IMR-90 (cell line): ENCODE data around the gene FNBP1L. TPM values are rescaled to one million over a fixed set of nuclear protein-coding genes. Genes with fewer than 3 reads are reported as not detected.

Source experiments
- ATAC-seq: fragments of 200-7000 bp; cut with Tn5 transposase; 2 replicates; pipeline ENCODE4 v1.9.1; 2020; ENCODE audit warnings: low read depth, mild to moderate bottlenecking, moderate library complexity
- BruUV-seq: library from RNA; stranded (reverse); fragments of 400-500 nt; replicated peaks from 2 replicates; lab custom pipeline; 2021; lab: Mats Ljungman, UMichigan
- CTCF ChIA-PET: fragments of 300-600 bp; formaldehyde crosslinking; extraction: SDS; loops from one replicate; lab custom pipeline; 2021; ENCODE audit warnings: antibody characterized with exemption; lab: Yijun Ruan, JAX
- POLR2A ChIA-PET: fragments of 300-600 bp; sonication (Branson Sonifier 250); formaldehyde crosslinking; loops from one replicate; lab custom pipeline; 2022; ENCODE audit warnings: antibody characterized with exemption; ENCODE audit not compliant: unreplicated experiment; lab: Charles Lee
- DNase-seq: peaks from one replicate; pipeline ENCODE4 v3.0.0; 2013
- H2AFZ ChIP-seq: replicated peaks from 2 replicates; pipeline ENCODE3; 2013; ENCODE audit warnings: low read length, mild to moderate bottlenecking; ENCODE audit not compliant: poor library complexity
- H2AK5ac ChIP-seq: 2 replicates; pipeline ENCODE4 v1.6.1; 2013; ENCODE audit warnings: low read depth, low read length, inconsistent platforms
- H2AK9ac ChIP-seq: replicated peaks from 2 replicates; pipeline ENCODE3; 2013; ENCODE audit warnings: mild to moderate bottlenecking, low read depth, low read length, moderate library complexity; ENCODE audit not compliant: poor library complexity
- H2BK120ac ChIP-seq: 2 replicates; pipeline ENCODE4 v1.6.1; 2013; ENCODE audit warnings: low read depth, low read length, inconsistent platforms
- H2BK15ac ChIP-seq: 3 replicates; pipeline ENCODE4 v1.6.1; 2013; ENCODE audit warnings: low read depth, low read length, inconsistent platforms
- H2BK20ac ChIP-seq: 2 replicates; pipeline ENCODE4 v1.6.1; 2013; ENCODE audit warnings: low read depth, mild to moderate bottlenecking, inconsistent platforms, low read length, moderate library complexity
- H2BK5ac ChIP-seq: 2 replicates; pipeline ENCODE4 v1.6.1; 2013; ENCODE audit warnings: mild to moderate bottlenecking, low read depth, low read length, inconsistent platforms; ENCODE audit not compliant: poor library complexity, severe bottlenecking
- H3K14ac ChIP-seq: replicated peaks from 2 replicates; pipeline ENCODE4 v1.6.1; 2013; ENCODE audit warnings: low read depth, low read length, inconsistent platforms
- H3K18ac ChIP-seq: 2 replicates; pipeline ENCODE4 v1.6.1; 2013; ENCODE audit warnings: low read depth, low read length, control low read depth
- H3K23ac ChIP-seq: 2 replicates; pipeline ENCODE4 v1.6.1; 2013; ENCODE audit warnings: low read depth, low read length, inconsistent platforms
- H3K27ac ChIP-seq: 2 replicates; pipeline ENCODE4 v1.5.1; 2013; ENCODE audit warnings: mild to moderate bottlenecking, control low read depth, low read length; ENCODE audit not compliant: insufficient read depth
- H3K27me3 ChIP-seq: 2 replicates; pipeline ENCODE4 v1.6.1; 2013; ENCODE audit warnings: low read length; ENCODE audit not compliant: control insufficient read depth, insufficient read depth
- H3K36me3 ChIP-seq: 2 replicates; pipeline ENCODE4 v1.6.1; 2013; ENCODE audit warnings: low read length, mixed read lengths; ENCODE audit not compliant: control insufficient read depth, insufficient read depth
- H3K4ac ChIP-seq: 2 replicates; pipeline ENCODE4 v1.6.1; 2013; ENCODE audit warnings: low read depth, low read length, inconsistent platforms
- H3K4me1 ChIP-seq: 2 replicates; pipeline ENCODE4 v1.6.1; 2013; ENCODE audit warnings: low read length, mixed read lengths; ENCODE audit not compliant: control insufficient read depth, insufficient read depth
- H3K4me2 ChIP-seq: 2 replicates; pipeline ENCODE4 v1.6.1; 2013; ENCODE audit warnings: low read depth, mild to moderate bottlenecking, control low read depth, low read length, moderate library complexity
- H3K4me3 ChIP-seq: 2 replicates; pipeline ENCODE4 v1.5.1; 2013; ENCODE audit warnings: low read depth, mild to moderate bottlenecking, control low read depth, low read length, moderate library complexity; ENCODE audit not compliant: insufficient read depth
- H3K56ac ChIP-seq: 2 replicates; pipeline ENCODE4 v1.6.1; 2013; ENCODE audit warnings: low read length, inconsistent platforms; ENCODE audit not compliant: insufficient read depth; ENCODE audit errors: extremely low read depth
- H3K79me1 ChIP-seq, 2 experiments: 2 replicates each; pipeline ENCODE4 v1.6.1; 2013; ENCODE audit warnings: low read length in 2 of 2, inconsistent platforms in 1 of 2, low read depth in 1 of 2
- H3K9ac ChIP-seq: 2 replicates; pipeline ENCODE4 v1.6.1; 2013; ENCODE audit warnings: low read depth, low read length, control low read depth
- H3K9me1 ChIP-seq: 2 replicates; pipeline ENCODE4 v1.6.1; 2013; ENCODE audit warnings: low read length, inconsistent platforms; ENCODE audit not compliant: insufficient read depth
- H3K9me3 ChIP-seq: 2 replicates; pipeline ENCODE4 v1.6.1; 2013; ENCODE audit warnings: low read length; ENCODE audit not compliant: control insufficient read depth, insufficient read depth
- H4K20me1 ChIP-seq: 2 replicates; pipeline ENCODE4 v1.6.1; 2013; ENCODE audit warnings: low read length, inconsistent platforms; ENCODE audit not compliant: insufficient read depth
- H4K5ac ChIP-seq: 2 replicates; pipeline ENCODE4 v1.6.1; 2013; ENCODE audit warnings: mild to moderate bottlenecking, low read depth, low read length, control low read depth
- H4K8ac ChIP-seq, 2 experiments: 2 replicates each; pipeline ENCODE4 v1.6.1; 2013; ENCODE audit warnings: low read depth in 2 of 2, low read length in 2 of 2, control low read depth in 1 of 2, inconsistent platforms in 1 of 2
- H4K91ac ChIP-seq: 2 replicates; pipeline ENCODE4 v1.6.1; 2013; ENCODE audit warnings: low read depth, low read length, inconsistent platforms; ENCODE audit not compliant: insufficient read depth
- CTCF ChIP-seq: conservative IDR thresholded peaks from 2 replicates; pipeline ENCODE4 v1.5.1; 2012; ENCODE audit warnings: mild to moderate bottlenecking, low read depth, low read length, improper control_type of control experiment
- SMC3 ChIP-seq: fragments of 150-350 bp; IDR thresholded peaks from 2 replicates; pipeline ENCODE4 v1.6.1; 2016; ENCODE audit warnings: low read depth, mild to moderate bottlenecking, antibody characterized with exemption, low read length, moderate library complexity
- USF2 ChIP-seq: fragments of 150-350 bp; IDR thresholded peaks from 2 replicates; pipeline ENCODE4 v1.6.1; 2017; ENCODE audit warnings: mild to moderate bottlenecking, antibody characterized with exemption, low read length, low read depth
- WGBS, 2 experiments: methylation state at CpG; one replicate each; pipeline versions ENCODE4 v1.1.5 to v1.1.7; 2013; ENCODE audit warnings: missing lambda C conversion rate in 2 of 2; ENCODE audit not compliant: insufficient read length in 1 of 2; ENCODE audit errors: extremely low coverage in 2 of 2; 5-methylcytosine and 5-hydroxymethylcytosine counted together
- dilution Hi-C: fragments of 300-500 bp; cut with HindIII; formaldehyde crosslinking; loops from one replicate; pipeline ENCODE4 v1.14.3; 2018; ENCODE audit warnings: low sequenced_read_pairs; ENCODE audit not compliant: unreplicated experiment
- in situ Hi-C: fragments of 300-500 bp; cut with MboI; formaldehyde crosslinking; loops from 3 replicates; pipeline ENCODE4 v1.14.3; 2019; ENCODE audit warnings: low sequenced_read_pairs, inconsistent platforms, mixed read lengths
- intact Hi-C: fragments of 100-400 bp; cut with micrococcal nuclease; formaldehyde crosslinking; loops from 2 replicates; pipeline ENCODE4 v1.10.0; 2022
- polyA plus RNA-seq, 3 experiments: library from polyadenylated mRNA; depleted of rRNA; stranded (reverse); fragments of >200 nt; gene quantifications; 2 replicates each; pipeline ENCODE4 v1.2.3, GENCODE V29; 2012; ENCODE audit warnings: low replicate concordance in 1 of 3
- total RNA-seq: library from RNA; depleted of rRNA; stranded (reverse); fragments of >200 nt; gene quantifications from 2 replicates; pipeline ENCODE4 v1.2.3, GENCODE V29; 2012

Gene FNBP1L
- total and polyA plus RNA-seq, 2 of the 4 experiments (the other 2 are of a cell fraction): 9.3 to 15.2 TPM

GRCh38 chr1:93567255-93567918, 119.5 kb downstream of the FNBP1L start (continued):
- peak; percentile 16; the same call in 1 of the 2 replicates for TF ChIP-seq SMC3

- Histone ChIP-seq H4K20me1 (peaks cover 26% of the 10 kb centered on the region), H4K8ac (no peak overlapping the region), H2AFZ (no peak overlapping the region), H3K56ac (no peak overlapping the region), H3K4ac (no peak overlapping the region), H3K9ac (no peak overlapping the region), H2BK20ac (no peak overlapping the region), H3K36me3 (peaks cover 55% of the 10 kb centered on the region), H2BK5ac (no peak overlapping the region), H2BK120ac (no peak overlapping the region), H4K5ac (no peak overlapping the region), H3K4me3 (no peak overlapping the region), H3K79me1 (peaks cover 29 to 78% of the 10 kb centered on the region in 2 experiments), H2AK5ac (no peak overlapping the region), H3K9me1 (peaks cover 17% of the 10 kb centered on the region), H3K27me3 (no peaks in the 10 kb centered on the region), H3K14ac (no peak overlapping the region), H3K4me2 (no peak overlapping the region), H4K91ac (no peak overlapping the region), H3K27ac (no peak overlapping the region), H3K4me1 (peaks cover 10% of the 10 kb centered on the region), H2BK15ac (no peak overlapping the region), H2AK9ac (no peak overlapping the region), H3K23ac (peak overlapping the region; percentile 60; the same call in 1 of the 2 replicates), H3K18ac (no peak overlapping the region), H3K9me3 (no peaks in the 10 kb centered on the region)
- in situ Hi-C loops (loop anchor here (25.0 kb wide), 1 partner anchor 107 kb away; no protein-coding TSS in a partner anchor), intact Hi-C loops (no loop called here), dilution Hi-C loops (no loop called here)
- DNase-seq (no peak), ATAC-seq (no peak)
- no peak for TF ChIP-seq CTCF
- no peak for TF ChIP-seq USF2
- no TSS peak for BruUV-seq
- 100% methylated on average over 1 of the region's 2 CpGs; no CpG with 5 or more reads in 1 of the 2 experiments for WGBS, 2 experiments
- POLR2A ChIA-PET: no interaction called here
- CTCF ChIA-PET: no interaction called here
Measured at GRCh38 chr1:93569489-93569888, 121.6 kb downstream of the FNBP1L start.
